HG03520 (cell line): Measurements from ENCODE around the gene SETX.
"Not testable (repeated sequence)": the region's sequence is repeated elsewhere in the genome, so short reads cannot be mapped to it uniquely, and the experiment has no call there.

ENCODE experiments used
- ATAC-seq: cut with Tn5 transposase; IDR thresholded peaks from one replicate; pipeline ENCODE4 v1.9.1; 2021; ENCODE audit warnings: mild to moderate bottlenecking, moderate library complexity; ENCODE audit not compliant: unreplicated experiment

The SETX gene

DNA sequence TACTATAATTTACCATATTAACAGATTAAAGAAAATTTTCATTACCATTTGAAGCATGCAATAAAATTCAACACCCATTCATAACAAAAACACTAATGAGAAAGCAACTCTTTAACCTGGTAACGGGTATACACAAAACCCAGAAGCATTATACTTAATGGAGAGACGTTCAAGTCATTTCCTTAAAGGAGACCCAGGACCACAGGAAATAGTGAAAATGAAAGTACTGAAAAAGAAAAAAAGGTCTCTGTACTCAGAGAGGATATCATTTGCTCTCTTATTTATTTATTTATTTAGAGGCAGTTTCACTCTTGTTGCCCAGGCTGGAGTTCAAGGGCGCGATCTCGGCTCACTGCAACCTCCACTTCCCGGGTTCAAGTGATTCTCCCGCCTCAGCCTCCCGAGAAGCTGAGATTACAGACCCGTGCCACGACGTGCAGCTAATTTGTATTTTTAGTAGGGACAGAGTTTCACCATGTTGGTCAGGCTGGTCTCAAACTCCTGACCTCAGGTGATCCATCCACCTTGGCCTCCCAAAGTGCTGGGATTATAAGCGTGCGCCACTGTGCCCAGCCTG is 61.6 kb downstream of the SETX start:
- no peak for ATAC-seq

DNA sequence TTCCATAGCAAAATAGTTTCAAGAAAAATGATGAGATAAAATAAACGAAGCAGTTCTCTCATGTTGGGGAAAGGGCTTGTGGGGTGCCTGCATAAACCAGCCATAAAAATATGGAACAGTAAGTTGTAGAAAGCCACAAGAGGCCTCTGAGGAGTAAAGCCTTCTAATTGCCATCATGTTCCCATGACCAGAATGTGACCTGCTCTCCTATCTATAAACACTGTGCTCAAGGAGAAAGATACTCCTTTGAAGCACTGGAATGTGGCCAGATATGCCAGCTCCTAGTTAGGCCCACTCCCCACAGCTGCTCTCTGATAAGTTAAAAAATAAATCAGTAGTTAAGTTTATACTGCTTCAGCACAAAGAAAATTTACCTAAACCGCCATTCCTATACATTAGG is 65.8 kb downstream of the SETX start:
- no peak for ATAC-seq

DNA sequence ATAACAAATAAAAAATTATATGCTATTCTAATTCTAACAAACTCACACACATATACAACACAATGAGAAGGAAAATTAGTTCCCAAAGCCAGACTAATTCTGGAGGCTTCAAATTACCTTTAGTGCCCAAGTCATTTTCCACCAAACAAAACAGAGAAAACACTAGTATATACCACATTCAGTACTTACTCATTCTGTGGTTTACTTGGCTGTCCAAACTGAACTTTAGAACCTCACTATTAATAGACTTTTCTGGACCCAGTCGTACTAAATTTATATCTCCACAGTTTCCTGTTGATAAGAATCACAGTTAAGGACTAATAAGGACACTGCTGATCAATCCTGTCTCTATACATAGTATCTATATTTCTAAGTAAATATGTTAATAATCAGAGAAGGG is 66.4 kb downstream of the SETX start:
- no peak for ATAC-seq

DNA sequence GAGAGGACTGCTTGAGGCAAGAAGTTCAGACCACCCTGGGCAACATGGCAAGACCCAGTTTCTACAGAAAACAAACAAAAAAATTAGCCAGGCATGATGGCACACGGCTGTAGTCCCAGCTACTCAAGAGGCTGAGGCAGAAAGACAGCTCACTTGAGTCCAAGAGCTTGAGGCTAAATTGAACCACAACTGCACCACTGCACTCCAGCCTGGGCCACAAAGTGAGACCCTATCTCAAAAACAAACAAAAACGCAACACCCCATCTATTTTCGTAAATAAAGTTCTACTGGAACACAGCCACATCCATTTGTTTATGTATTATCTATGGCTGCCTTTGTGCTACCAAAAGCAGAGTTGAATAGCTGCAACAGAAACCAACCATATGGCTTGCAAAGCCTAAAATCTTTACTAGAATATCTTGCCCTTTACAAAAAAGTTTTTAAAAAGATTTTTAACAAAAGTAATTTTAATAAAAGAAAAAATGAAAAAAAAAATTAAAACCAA is 67.5 kb downstream of the SETX start:
- no peak for ATAC-seq

DNA sequence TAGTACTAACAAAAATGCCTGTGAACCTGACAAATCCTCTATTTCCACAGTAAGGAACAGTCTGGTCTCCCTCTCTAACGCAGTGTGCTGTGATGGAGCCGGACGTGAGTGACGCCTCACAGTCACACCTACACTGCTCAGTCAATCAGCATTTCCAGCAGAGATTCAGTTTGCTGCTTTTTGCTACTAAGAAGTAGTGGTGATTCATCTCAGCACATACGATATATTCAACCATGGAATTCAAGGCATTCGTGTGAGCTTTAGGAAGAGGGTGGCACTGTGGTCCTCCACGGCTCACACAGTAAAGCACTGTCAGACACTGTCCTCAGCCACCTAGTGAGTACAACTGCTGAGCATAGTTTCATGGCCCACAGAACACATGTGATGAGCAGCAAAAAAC is 70.9 kb downstream of the SETX start:
- no peak for ATAC-seq

DNA sequence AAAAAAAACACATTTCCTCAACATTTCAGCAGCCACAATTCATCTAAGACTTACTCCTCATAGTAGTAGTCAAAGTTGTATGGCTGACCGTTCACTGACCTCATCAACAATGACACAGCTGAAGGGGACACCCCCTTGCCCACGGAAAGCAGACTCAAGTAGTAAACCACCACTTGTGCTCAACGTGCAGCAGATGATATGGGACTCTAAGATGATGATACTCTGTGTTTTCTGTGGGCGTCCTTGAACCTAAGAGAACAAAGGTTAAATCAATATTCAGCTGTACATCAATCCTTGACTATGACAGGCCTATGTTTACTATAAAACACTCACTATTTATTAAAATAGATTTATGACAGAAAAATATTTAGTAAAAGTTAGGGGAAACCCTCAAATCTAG is 71.6 kb downstream of the SETX start:
- no peak for ATAC-seq

DNA sequence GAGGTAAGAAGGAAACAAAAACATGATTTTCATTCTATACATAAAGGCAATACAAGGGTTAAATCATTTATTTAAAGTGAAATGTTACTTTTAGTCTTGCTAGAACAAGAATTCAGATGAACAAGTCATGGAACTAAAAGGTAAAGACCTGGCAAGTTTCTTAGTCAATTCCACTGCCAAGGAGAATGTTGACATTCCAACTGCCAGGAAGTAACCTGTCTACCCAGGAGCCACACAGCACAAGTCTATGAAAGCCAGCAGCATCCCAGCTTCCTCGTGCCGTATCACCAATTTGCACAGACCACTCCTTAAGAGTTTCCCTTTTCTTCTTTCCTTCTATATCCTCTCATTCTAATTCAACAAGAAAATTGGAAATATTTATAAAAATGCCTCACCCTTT is 79.9 kb downstream of the SETX start:
- no peak for ATAC-seq

DNA sequence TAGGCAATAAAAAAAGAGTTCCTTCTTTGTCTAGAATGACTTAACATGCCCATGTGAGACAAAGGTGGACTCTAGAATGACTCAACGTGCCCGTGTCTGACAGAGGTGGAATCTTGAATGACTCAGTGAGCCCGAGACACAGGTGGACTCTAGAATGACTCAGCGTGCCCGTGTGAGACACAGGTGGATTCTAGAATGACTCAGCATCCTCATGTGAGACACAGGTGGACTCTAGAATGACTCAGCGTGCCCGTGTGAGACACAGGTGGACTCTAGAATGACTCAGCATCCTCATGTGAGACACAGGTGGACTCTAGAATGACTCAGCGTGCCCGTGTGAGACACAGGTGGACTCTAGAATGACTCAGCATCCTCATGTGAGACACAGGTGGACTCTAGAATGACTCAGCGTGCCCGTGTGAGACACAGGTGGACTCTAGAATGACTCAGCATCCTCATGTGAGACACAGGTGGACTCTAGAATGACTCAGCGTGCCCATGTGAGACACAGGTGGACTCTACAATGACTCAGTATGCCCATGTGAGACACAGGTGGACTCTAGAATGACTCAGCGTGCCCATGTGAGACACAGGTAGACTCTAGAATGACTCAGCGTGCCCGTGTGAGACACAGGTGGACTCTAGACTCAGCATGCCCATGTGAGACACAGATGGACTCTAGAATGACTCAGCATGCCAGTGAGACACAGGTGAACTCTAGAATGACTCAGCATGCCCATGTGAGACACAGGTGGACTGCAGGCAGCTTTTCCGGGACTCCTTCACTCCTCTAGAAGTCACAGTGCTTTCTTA is 84.9 kb downstream of the SETX start:
- not testable (repeated sequence) for ATAC-seq

DNA sequence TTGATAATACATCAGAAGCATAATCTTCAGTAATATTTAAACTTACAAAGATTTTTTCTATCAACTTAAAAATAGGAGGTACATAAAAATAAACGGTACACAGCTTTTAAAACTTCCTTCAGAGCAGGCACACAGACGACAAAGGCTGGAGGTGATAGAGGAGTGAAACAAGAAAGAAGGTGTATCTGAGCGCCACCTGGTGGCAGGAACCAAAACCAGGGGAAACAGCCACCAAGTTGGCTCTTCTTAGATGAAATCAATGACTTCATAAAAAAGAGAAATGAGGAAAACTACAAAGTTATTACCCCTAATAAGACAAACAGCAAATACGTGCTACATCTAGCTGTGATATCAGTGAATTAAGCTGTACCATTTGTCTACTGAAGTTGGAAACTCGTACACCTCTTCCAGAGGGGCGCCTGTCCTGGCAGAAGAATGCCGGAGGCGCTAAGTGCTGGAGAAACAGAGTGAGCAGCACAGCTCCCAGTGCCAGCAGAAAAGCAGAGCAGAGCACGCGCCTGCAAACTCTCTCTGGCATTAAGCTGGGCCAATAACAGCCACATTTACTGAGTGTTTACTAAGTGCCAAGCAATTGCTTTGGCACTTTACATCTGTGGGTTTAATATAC is 85.9 kb downstream of the SETX start:
- ATAC-seq = no peak

DNA sequence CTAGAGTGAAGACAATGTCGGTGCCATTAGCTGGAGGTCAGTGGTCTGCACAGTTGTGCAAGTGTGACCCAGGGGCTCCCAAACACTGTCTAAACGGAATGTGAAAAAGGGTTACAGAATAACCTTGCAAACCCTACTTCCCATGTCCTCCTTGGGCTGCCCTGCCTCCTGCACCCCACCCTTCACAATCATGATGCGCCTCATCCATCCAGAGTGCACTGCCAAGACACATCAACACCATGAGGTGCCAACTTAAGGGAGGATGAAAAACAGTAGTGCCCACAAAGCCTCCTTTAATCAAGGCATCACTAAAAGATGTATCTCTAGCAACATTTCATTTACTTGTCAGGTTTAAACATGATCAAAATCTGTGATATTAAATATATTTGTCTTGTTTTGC is 87.1 kb downstream of the SETX start:
- ATAC-seq = no peak

DNA sequence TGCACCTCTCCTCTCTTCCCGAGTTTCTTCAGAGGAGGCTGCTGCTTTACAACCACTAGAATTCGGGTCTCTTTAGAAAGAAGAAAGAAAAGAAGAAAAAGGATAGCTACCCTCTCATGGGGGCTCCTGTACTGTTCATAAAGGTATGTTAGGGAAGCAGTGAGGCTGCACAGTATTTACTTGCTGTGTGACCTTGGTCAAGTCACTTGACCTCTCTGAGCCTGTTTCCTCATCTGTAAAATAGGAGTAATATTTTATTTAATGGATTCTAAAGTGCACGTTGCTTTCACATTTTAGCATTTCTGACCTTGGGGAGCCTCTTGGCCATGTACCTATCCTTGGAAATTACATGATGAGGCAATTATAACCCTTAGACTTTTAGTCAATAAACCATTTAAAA is 88.8 kb downstream of the SETX start:
- ATAC-seq = no peak

DNA sequence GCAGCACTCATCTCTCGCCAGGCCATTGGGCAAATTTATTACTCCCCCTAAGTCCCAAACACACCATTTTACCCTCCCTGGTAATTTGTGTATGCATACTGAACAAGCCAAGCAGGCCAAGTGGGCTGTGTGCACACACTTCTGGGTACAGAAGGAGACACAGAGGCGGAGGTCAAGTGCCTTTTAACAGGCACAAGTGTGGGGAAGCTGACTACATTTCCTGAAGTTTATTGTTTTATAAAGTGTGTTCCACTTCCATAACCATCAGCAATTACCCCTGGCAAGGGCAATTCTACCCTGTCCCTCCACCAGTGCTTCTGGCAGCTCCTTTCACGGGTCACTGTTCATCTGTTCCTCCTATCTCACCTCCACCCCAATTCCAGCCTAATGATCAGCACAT is 93.9 kb downstream of the SETX start:
- no peak for ATAC-seq

DNA sequence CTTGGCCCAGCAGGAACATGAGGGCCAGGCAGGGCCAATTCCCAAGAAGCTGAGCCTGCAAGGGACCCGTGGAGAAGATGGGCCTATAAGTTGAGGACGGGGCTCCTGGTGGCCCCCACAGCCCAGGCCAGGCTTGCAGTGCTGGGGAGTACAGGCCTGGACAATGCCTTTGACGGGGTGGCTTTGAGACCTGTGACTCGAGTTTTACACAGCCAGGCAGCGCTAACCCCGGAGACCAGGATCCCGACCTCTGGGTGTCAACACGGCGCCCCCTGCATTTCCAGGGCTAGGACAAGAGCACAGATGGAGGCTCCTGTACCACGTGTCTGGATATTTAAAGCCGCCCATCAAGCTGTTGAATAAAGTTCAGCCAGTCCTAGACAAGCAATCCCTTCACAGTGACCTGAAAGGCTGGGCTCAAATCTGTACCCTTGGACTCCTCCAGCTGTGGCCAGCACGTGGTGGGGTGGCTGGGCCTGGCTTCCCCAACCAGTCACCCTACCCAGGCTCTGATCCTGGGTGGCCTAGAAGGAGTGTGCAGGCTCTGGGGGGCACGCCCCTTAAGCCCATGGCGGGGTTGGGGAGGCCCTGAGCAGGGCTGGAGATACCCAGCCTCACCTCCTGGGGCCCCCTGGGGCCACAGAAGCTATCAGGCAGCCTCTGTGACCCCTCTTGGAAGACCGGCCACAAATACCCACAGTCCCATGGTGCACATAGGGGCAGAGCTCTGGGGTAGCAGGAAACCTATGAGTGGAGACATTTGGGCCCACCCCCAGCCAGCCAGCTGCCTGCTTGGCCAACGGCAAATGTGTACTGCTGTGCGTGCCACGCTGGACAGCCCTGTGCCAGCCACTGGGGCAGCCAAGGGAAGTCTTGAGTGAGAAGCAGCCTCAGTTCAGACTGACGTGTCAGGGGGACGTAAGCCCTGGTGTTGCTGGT is 104.2 kb downstream of the SETX start:
- no peak for ATAC-seq

DNA sequence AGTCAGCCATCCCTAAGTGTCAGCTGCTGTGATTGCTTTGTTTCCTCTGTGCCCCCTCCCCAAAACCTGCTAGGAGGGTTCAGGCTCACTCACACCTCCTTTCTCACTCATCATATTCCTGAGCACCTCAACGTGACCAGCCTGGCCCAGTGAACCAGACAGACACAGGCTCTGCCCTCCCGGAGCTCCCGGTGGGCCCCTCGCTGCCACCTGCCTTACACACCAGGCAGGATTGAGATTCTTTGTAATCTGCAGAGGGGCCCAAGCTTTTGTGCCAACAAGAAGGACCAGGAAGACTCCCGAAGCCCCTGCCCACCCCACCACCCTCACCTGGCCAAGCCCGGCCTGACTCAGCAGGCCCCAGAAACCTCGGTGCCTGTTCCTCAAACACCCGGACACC is 105.1 kb downstream of the SETX start:
- no peak for ATAC-seq

DNA sequence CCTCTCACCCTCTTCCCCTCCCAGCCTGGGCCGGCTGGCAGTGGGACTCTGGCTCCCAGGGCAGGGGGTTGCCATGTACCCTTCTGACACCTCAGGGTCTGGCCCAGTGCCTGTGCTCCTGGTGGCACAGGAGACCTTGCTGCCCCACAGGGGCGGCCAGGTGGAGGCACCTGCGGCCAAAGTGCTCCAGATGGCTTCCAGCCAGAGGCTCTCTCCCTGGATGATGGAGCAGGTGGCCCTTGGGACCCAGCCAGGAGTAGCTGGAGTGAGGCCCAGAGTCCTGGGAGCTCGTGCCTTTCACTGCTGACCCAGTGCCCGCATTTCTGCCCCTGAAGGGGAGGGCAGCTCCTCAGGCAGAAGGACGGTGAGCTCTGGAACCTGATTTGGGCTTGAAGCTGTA is 105.7 kb downstream of the SETX start:
- no peak for ATAC-seq

DNA sequence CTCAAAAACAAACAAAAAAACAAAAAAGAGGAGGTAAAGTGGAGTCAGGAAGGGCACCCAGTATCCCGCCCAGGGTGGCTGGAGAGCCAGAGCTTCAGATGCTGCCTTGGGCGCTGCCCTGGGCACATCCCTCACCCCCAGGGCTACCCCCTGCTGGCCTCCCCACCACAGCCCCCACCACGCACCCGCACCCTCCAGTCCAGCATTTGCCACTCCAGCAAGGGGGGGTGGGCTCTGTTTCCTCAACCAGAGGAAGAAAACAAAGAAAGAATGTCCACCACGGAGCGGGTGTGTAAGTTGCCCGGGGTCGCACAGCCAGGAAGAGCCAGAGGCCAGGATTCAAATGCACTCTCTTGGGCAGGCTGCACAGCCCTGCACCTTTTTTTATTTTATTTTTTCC is 106.8 kb downstream of the SETX start:
- ATAC-seq = no peak

DNA sequence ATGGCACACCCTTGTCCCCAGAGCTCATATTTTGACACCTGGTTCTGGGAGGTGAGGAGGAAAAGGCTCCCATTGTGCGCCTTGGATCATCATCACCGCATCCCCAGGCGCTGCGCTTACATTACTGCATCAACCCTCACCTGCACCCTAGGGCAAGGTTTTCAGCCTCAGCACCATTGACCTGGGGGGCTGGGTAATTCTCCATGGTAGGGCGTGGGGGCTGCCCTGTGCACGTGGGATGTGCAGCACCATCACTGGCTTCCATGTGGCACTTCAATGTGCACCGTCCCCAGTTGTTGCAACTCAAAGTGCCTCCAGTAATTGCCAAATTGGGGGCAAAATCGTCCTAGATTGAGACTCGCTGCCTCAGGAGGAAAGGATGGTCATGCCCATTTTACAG is 109.3 kb downstream of the SETX start:
- ATAC-seq = no peak

DNA sequence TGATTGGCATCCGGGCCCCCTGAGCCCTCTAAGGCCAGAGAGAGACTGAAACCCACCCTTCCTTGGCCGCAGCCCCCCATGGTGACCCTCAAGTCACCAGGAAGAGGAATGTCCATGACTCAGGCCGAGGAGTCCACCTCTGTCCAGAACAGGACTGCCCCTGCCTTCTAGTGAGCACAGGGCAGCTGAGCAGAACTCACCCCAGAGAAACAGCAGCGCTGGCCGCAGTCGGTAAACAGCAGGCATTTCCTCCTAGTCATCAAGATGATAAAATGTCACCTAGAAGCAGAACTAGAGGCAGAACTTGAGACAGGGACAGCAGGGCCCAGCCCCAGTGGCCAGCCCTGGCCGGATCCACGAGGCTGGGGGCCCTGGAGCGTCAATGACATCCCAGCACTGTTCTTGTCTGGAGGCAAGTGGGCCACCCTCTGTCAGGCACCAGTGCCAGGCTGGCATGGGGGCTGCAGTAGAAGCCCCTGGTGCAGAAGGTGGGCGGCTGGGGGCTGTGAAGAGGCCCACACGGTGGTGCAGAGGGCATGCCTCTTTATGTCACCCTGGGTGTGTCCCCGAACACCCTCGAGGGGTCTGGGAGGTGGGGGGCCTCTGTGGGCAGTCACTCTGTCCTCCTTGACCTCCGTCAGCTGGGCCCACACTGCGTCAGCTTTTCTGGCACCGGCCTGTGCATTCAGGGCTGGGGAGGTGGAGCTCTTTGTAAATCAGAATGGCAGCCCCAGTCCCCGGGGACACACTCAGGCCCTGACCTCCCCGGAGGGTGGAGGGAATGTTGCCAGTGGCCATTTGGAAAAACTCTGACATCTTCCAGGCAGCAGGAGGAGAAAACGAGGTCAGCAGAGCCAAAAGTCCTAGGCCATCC is 110.0 kb downstream of the SETX start:
- ATAC-seq = no peak

DNA sequence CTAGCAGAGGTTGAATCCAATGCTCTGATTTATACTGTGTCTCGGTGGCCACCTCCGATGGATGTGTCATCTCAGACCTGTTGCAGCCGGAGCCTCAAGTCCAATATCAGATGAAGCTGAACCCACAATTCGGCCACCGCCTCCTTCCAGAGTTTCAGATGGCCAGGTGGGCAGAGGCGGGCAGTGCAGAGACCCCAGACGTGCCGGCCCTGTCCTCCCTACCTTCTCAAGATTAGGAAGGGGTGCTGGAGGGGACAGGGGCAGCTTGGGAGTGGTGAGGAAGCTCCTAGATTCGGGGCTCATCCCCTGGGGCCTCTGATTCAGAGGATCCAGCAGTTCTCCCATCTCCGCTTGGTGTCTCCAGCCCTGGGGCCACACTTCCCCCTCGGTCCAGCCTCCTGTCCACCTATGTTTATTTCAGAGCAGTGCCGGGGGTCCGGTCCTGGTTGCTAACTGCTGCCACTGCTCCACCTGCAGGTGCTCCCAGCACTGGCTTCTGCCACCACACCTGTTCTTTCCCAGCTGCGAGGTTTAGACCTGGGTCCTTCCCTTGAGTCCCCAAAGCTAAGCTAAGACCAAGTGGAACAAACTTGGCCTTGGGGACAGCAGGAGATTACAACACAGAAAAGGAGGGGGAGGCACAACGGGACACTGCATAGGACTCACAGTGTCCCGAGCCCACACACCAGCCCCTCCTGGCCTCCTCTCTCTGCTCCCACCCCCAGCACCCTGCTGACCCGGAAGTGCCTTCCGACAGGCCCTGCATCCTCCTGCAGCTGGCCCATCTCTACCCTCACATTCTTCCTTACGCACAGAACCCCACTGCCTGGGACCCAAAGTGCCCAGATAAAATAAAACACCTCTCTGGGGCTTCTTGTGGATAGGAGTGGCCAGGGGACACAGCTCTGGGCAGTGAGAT is 111.4 kb downstream of the SETX start:
- no peak for ATAC-seq
